Measurements from ENCODE around the gene DERA.
"Not testable (repeated sequence)": the region's sequence is repeated elsewhere in the genome, so short reads cannot be mapped to it uniquely, and the experiment has no call there.

The DERA gene

DNA sequence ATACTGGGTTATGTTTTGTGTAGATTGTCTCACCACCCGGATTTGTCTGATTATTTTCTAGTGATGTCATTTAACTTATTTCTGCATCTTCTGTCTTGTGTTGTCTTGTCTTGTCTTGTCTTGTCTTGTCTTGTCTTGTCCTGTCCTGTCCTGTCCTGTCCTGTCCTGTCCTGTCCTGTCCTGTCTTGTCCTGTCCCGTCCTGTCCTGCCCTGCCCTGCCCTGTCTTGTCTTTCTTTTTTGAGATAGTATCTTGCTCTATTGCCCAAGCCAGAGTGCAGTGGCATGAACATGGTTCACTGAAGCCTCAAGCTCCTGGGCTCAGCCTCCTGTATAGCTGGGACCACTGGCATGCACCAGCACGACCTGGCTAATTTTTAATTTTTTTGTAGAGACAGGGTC is 25.6 kb downstream of the DERA start:
- peaks cover 4% of the 10 kb centered on the region for H3K4me1 ChIP-seq (ENCODE audit: control insufficient read depth, insufficient read depth, low read length)
- no peaks in the 10 kb centered on the region for H3K36me3 ChIP-seq (ENCODE audit: insufficient read depth, low read length)
- no peaks in the 10 kb centered on the region for H3K27me3 ChIP-seq (ENCODE audit: control insufficient read depth, insufficient read depth, low read length)
- no peak overlapping the region for H3K9ac ChIP-seq (ENCODE audit: low read depth, low read length)
- H3K4me3 ChIP-seq (ENCODE audit: low read length): no peak overlapping the region
- no peak overlapping the region for H3K4me2 ChIP-seq (ENCODE audit: low read length)
- H3K9me3 ChIP-seq (replicated peaks; ENCODE audit: low read length): peaks cover 3% of the 10 kb centered on the region

DNA sequence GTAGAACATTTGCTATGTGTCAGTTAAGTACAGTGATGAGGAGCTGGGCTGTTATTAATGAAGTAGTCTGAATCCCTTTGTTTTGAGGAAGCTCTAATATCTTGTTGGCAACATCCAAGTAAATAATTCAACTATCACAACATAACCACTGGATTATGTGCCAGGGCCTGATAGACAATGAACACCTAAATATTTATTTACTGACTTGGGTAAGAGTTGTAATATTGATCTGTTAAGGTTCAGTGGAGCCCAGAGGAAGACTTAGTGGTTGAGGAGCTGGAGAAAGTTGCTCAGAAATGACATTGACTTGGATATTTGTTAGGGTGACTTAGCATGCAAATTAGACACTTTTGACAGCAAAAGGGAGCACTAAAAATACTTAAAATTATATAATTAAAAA is 26.8 kb downstream of the DERA start:
- H3K9ac ChIP-seq (ENCODE audit: low read depth, low read length): no peak overlapping the region
- H3K4me3 ChIP-seq (ENCODE audit: low read length): no peak overlapping the region
- no peak overlapping the region for H3K4me2 ChIP-seq (ENCODE audit: low read length)
- peaks cover 3% of the 10 kb centered on the region for H3K9me3 ChIP-seq (replicated peaks; ENCODE audit: low read length)
- H3K4me1 ChIP-seq (ENCODE audit: control insufficient read depth, insufficient read depth, low read length): no peaks in the 10 kb centered on the region
- H3K36me3 ChIP-seq (ENCODE audit: insufficient read depth, low read length): no peaks in the 10 kb centered on the region
- no peaks in the 10 kb centered on the region for H3K27me3 ChIP-seq (ENCODE audit: control insufficient read depth, insufficient read depth, low read length)

DNA sequence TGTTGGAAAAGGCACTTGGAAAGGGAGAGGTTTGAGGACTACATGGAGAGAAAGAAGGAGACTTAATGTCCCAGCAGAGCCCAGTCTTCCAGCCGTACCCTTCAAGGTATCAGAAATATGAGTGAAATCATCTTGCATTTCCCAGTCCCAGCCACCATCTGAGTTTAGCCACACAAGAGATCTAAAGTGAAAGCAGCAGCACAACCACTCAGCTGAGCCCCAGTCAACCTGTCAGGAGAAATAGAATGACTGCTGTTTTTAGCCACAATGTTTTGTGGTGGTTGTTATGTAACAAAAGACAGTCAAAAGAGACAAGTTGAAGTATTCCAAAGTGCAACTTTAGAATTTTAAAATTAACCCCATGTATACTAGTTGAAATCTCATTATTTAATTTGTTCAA is 28.0 kb downstream of the DERA start:
- H3K9ac ChIP-seq (ENCODE audit: low read depth, low read length): no peak overlapping the region
- H3K27me3 ChIP-seq (ENCODE audit: control insufficient read depth, insufficient read depth, low read length): no peaks in the 10 kb centered on the region
- H3K36me3 ChIP-seq (ENCODE audit: insufficient read depth, low read length): no peaks in the 10 kb centered on the region
- H3K4me3 ChIP-seq (ENCODE audit: low read length): no peak overlapping the region
- H3K4me2 ChIP-seq (ENCODE audit: low read length): no peak overlapping the region
- no peaks in the 10 kb centered on the region for H3K4me1 ChIP-seq (ENCODE audit: control insufficient read depth, insufficient read depth, low read length)
- H3K9me3 ChIP-seq (replicated peaks; ENCODE audit: low read length): peaks cover 3% of the 10 kb centered on the region

DNA sequence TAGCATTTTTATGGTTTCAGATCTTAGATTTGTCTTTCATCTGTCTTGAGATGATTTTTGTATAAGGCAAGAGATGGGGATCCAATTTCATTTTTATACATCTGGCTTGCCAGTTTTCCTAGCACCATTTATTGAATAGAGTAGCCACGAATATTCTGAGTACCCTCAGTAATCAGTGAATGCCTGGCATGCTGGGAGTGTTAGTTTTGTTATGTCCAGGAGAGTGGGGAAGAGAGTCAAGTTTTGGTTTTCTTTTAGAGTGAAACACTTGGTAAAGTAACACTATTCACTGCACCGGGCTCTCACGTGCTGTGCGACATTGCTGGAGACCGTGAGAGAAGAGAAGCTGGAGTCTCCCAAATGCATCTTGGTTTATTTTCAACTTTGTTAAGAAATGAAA is 31.3 kb downstream of the DERA start:
- Histone ChIP-seq H3K4me3 (ENCODE audit: low read length) (no peak overlapping the region), H3K4me2 (ENCODE audit: low read length) (no peak overlapping the region), H3K4me1 (ENCODE audit: control insufficient read depth, insufficient read depth, low read length) (no peaks in the 10 kb centered on the region), H3K27me3 (ENCODE audit: control insufficient read depth, insufficient read depth, low read length) (no peaks in the 10 kb centered on the region), H3K9me3 (replicated peaks; ENCODE audit: low read length) (peaks cover 3% of the 10 kb centered on the region), H3K36me3 (ENCODE audit: insufficient read depth, low read length) (no peaks in the 10 kb centered on the region), H3K9ac (ENCODE audit: low read depth, low read length) (no peak overlapping the region)

DNA sequence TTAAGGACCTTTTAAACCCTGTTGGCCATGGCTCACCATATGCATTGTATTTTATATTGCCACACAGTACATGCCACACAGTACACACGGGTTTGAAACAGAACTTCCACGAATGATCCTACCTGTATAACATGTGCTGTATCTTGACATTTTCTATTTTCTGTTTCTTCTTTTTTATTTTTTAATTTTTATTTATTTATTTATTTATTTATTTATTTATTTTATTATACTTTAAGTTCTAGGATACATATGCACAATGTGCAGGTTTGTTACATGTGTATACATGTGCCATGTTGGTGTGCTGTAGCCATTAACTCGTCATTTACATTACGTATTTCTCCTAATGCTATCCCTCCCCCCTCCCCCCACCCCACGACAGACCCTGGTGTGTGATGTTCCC is 32.4 kb downstream of the DERA start:
- not testable (repeated sequence) for H3K4me3 ChIP-seq (ENCODE audit: low read length); H3K9ac ChIP-seq (ENCODE audit: low read depth, low read length); H3K36me3 ChIP-seq (ENCODE audit: insufficient read depth, low read length); H3K4me2 ChIP-seq (ENCODE audit: low read length); H3K27me3 ChIP-seq (ENCODE audit: control insufficient read depth, insufficient read depth, low read length); H3K9me3 ChIP-seq (replicated peaks; ENCODE audit: low read length); H3K4me1 ChIP-seq (ENCODE audit: control insufficient read depth, insufficient read depth, low read length)

DNA sequence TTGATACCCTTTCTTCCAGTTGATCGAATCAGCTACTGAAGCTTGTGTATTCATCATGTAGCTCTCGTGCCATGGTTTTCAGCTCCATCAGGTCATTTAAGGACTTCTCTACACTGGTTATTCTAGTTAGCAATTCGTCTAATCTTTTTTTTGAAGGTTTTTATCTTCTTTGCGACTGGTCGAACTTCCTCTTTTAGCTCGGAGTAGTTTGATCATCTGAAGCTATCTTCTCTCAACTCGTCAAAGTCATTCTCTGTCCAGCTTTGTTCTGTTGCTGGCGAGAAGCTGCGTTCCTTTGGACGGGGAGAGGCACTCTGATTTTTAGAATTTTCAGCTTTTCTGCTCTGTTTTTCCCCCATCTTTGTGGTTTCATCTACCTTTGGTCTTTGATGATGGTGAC is 37.3 kb downstream of the DERA start:
- H3K4me1 ChIP-seq (ENCODE audit: control insufficient read depth, insufficient read depth, low read length): not testable (repeated sequence)

DNA sequence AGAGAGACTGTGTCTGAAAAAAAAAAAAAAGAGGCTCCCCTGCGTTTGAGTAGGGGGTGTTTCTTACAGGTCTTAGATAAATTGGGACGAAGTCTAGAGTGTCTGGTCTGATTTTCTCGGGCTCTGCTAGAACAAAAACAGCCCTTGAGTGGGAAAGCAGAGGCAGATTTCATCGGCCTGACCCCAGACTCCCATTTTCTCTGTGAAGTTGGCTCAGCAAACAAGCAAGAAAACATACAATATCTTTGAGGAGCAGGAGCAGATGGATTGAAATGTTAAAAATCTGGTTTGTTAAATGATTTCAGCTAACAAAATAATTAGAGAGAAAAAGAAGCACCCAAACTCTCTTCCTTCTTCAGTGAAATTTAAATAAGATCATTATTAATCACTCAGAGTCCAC is 44.1 kb downstream of the DERA start:
- Histone ChIP-seq H3K9me3 (replicated peaks; ENCODE audit: low read length) (no peaks in the 10 kb centered on the region), H3K4me3 (ENCODE audit: low read length) (no peak overlapping the region), H3K4me1 (ENCODE audit: control insufficient read depth, insufficient read depth, low read length) (no peaks in the 10 kb centered on the region), H3K9ac (ENCODE audit: low read depth, low read length) (no peak overlapping the region), H3K4me2 (ENCODE audit: low read length) (no peak overlapping the region), H3K27me3 (ENCODE audit: control insufficient read depth, insufficient read depth, low read length) (no peaks in the 10 kb centered on the region), H3K36me3 (ENCODE audit: insufficient read depth, low read length) (peaks cover 4% of the 10 kb centered on the region)

More for the DNA sequence above, 37.3 kb downstream of the DERA start:
- H3K4me2 ChIP-seq (ENCODE audit: low read length); H3K4me3 ChIP-seq (ENCODE audit: low read length); H3K27me3 ChIP-seq (ENCODE audit: control insufficient read depth, insufficient read depth, low read length); H3K9ac ChIP-seq (ENCODE audit: low read depth, low read length); H3K36me3 ChIP-seq (ENCODE audit: insufficient read depth, low read length); H3K9me3 ChIP-seq (replicated peaks; ENCODE audit: low read length): not testable (repeated sequence)

DNA sequence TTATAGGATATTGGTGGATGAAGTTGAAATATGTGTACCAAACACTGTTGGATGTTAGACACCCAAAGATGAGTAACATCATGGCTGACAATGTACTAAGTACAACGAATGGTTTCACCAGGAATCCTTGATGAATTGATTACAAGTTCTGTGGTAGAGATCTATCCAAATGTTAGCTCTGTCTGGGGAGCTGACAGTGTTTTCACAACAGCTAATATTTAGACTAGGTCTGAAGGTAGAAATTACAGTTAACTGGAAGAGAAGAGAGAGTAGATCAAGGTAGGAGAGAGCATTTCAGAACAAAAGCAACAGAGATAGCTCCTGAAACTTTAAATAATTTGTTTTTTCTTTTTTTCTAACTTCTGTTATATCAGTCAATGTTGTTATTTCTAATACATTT is 44.9 kb downstream of the DERA start:
- Histone ChIP-seq H3K4me2 (ENCODE audit: low read length) (no peak overlapping the region), H3K27me3 (ENCODE audit: control insufficient read depth, insufficient read depth, low read length) (no peaks in the 10 kb centered on the region), H3K9ac (ENCODE audit: low read depth, low read length) (no peak overlapping the region), H3K4me1 (ENCODE audit: control insufficient read depth, insufficient read depth, low read length) (no peaks in the 10 kb centered on the region), H3K36me3 (ENCODE audit: insufficient read depth, low read length) (peaks cover 10% of the 10 kb centered on the region), H3K9me3 (replicated peaks; ENCODE audit: low read length) (no peaks in the 10 kb centered on the region), H3K4me3 (ENCODE audit: low read length) (no peak overlapping the region)

DNA sequence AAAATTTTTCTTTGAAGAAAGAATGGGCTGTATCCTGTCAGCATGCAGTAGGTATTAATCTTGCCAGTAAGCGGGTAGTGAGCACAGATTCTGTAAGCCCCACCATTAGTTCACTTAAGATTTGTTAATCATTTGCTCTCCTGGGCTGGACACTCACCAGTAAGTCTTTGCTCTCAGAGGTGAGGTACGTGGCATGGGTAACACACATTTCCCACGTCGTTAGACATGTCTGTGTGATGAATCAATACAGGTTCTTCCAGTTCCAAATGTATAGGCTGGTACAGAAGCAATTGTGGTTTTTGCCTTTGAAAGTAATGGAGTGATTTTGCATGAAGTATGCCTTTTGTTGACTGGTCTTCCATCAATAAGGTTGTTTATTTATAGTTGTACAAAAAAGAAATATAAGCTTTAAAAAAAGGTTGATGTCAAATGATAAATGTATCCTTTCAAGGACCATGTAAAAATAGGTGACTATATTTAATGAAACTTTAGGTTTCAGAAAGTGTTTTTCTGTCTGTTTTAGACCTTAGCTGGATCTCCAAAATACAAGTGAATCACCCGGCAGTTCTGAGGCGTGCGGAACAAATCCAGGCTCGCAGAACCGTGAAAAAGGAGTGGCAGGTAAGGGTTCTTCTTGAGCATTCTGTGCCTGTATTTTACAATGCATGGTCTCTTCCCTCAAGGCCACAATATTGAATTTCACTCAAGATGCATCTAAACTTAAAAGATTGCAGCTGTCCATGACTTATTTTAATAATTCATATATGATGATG is 45.5 kb downstream of the DERA start:
- H3K9ac ChIP-seq (ENCODE audit: low read depth, low read length): no peak overlapping the region

DNA sequence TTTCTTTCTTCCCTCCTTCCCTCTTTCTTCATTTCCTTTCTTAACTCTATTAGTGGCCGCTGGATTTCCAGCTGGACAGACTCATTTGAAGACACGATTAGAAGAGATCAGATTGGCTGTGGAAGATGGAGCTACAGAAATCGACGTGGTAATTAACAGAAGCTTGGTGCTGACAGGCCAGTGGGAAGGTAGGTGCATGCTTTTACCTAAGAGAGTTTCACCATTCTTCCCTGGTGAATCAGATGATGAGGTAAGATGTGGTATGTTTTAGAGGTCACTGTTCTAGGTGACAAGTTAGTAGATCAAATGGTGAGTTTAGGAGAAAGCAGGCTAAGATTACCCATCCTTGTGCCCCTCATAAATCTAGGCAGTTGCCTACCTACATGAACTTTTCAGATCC is 51.6 kb downstream of the DERA start:
- Histone ChIP-seq H3K36me3 (ENCODE audit: insufficient read depth, low read length) (peaks cover 34% of the 10 kb centered on the region), H3K9ac (ENCODE audit: low read depth, low read length) (no peak overlapping the region), H3K9me3 (replicated peaks; ENCODE audit: low read length) (no peaks in the 10 kb centered on the region), H3K4me2 (ENCODE audit: low read length) (peak overlapping the region; percentile 21), H3K4me1 (ENCODE audit: control insufficient read depth, insufficient read depth, low read length) (peaks cover 33% of the 10 kb centered on the region), H3K27me3 (ENCODE audit: control insufficient read depth, insufficient read depth, low read length) (no peaks in the 10 kb centered on the region), H3K4me3 (ENCODE audit: low read length) (no peak overlapping the region)

More for the DNA sequence above, 45.5 kb downstream of the DERA start:
- H3K4me1 ChIP-seq (ENCODE audit: control insufficient read depth, insufficient read depth, low read length): no peaks in the 10 kb centered on the region
- no peak overlapping the region for H3K4me2 ChIP-seq (ENCODE audit: low read length)
- peaks cover 11% of the 10 kb centered on the region for H3K36me3 ChIP-seq (ENCODE audit: insufficient read depth, low read length)
- H3K4me3 ChIP-seq (ENCODE audit: low read length): no peak overlapping the region
- H3K27me3 ChIP-seq (ENCODE audit: control insufficient read depth, insufficient read depth, low read length): no peaks in the 10 kb centered on the region
- H3K9me3 ChIP-seq (replicated peaks; ENCODE audit: low read length): no peaks in the 10 kb centered on the region

DNA sequence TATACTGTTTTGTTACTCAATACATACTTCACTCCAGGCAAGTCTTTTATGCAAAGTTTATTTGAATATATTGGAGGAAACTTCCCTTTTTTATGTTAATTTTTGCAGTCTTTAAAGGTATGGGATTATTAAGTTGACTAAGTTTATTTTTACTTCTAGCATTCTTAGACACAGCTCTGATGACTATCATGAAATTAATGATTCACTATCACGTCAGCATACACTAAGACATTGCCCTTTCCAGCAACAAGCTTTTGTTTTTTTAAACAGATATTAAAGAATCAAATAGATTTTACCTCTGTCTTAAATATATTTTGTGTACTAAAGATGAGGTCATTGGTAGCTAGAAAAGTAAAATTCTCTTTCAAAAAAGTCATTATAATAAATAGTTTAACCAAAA is 52.1 kb downstream of the DERA start:
- H3K4me3 ChIP-seq (ENCODE audit: low read length): no peak overlapping the region
- H3K9ac ChIP-seq (ENCODE audit: low read depth, low read length): no peak overlapping the region
- H3K27me3 ChIP-seq (ENCODE audit: control insufficient read depth, insufficient read depth, low read length): no peaks in the 10 kb centered on the region
- H3K4me1 ChIP-seq (ENCODE audit: control insufficient read depth, insufficient read depth, low read length): peaks cover 33% of the 10 kb centered on the region
- peaks cover 31% of the 10 kb centered on the region for H3K36me3 ChIP-seq (ENCODE audit: insufficient read depth, low read length)
- peak overlapping the region; percentile 21 for H3K4me2 ChIP-seq (ENCODE audit: low read length)
- H3K9me3 ChIP-seq (replicated peaks; ENCODE audit: low read length): no peaks in the 10 kb centered on the region

DNA sequence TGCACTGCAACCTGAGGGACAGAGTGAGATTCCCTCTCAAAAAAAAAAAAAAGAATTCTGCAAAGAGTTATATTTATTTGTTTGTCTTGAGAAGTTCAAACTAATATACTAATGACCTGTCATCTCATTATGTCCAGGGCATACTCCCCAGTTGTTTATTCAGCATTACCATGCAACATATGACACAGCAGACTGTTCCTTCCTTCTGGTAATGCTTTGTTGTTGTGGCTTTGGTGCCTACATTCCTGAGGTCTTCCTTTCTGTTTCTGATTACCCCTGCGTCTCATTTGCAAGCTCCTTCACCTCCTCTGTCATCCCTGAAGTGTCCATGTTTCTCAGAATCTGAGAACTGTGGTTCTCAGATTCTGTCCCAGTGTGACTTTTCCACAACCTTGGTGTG is 55.3 kb downstream of the DERA start:
- H3K36me3 ChIP-seq (ENCODE audit: insufficient read depth, low read length): peaks cover 37% of the 10 kb centered on the region
- H3K9ac ChIP-seq (ENCODE audit: low read depth, low read length): peak overlapping the region; percentile 18
- no peaks in the 10 kb centered on the region for H3K27me3 ChIP-seq (ENCODE audit: control insufficient read depth, insufficient read depth, low read length)
- H3K4me3 ChIP-seq (ENCODE audit: low read length): no peak overlapping the region
- peaks cover 33% of the 10 kb centered on the region for H3K4me1 ChIP-seq (ENCODE audit: control insufficient read depth, insufficient read depth, low read length)
- peak overlapping the region; percentile 20 for H3K4me2 ChIP-seq (ENCODE audit: low read length)
- H3K9me3 ChIP-seq (replicated peaks; ENCODE audit: low read length): no peaks in the 10 kb centered on the region
